OCI-LY1 (cell line): Measurements from ENCODE around the gene HOXA4.

Experiments used
- H2AFZ ChIP-seq: fragments of 200-600 bp; sonication (generic), shearing (Covaris generic); 2 replicates; pipeline ENCODE4 v1.6.0; 2014; ENCODE audit warnings: antibody characterized with exemption, mild to moderate bottlenecking, low read length
- H3F3A ChIP-seq: fragments of 200-600 bp; sonication (generic), shearing (Covaris generic); 2 replicates; pipeline ENCODE4 v1.6.0; 2014; ENCODE audit warnings: mild to moderate bottlenecking, antibody characterized with exemption, low read length, moderate library complexity; ENCODE audit not compliant: insufficient read depth
- H3K27ac ChIP-seq: fragments of 200-600 bp; sonication (generic); 2 replicates; pipeline ENCODE4 v1.5.1; 2014; ENCODE audit warnings: low read length, mixed run types, mild to moderate bottlenecking, low read depth; ENCODE audit not compliant: poor library complexity, severe bottlenecking
- H3K27me3 ChIP-seq: fragments of 200-600 bp; sonication (generic); 2 replicates; pipeline ENCODE4 v1.6.0; 2014; ENCODE audit warnings: antibody characterized with exemption, mild to moderate bottlenecking, low read length, moderate library complexity; ENCODE audit not compliant: insufficient read depth
- H3K36me3 ChIP-seq: fragments of 200-600 bp; sonication (generic); 2 replicates; pipeline ENCODE4 v1.6.1; 2014; ENCODE audit warnings: mild to moderate bottlenecking, antibody characterized with exemption, low read length, moderate library complexity, mixed read lengths; ENCODE audit not compliant: insufficient read depth
- H3K4me1 ChIP-seq: fragments of 200-600 bp; sonication (generic); 2 replicates; pipeline ENCODE4 v1.5.1; 2014; ENCODE audit warnings: mild to moderate bottlenecking, low read length, moderate library complexity; ENCODE audit not compliant: insufficient read depth, severe bottlenecking
- H3K4me2 ChIP-seq: fragments of 200-600 bp; sonication (generic), shearing (Covaris generic); 2 replicates; pipeline ENCODE4 v1.6.1; 2014; ENCODE audit warnings: low read length
- H3K4me3 ChIP-seq: fragments of 200-600 bp; sonication (generic); 2 replicates; pipeline ENCODE4 v1.5.1; 2014; ENCODE audit warnings: low read length, low read depth, mild to moderate bottlenecking, mixed read lengths; ENCODE audit not compliant: poor library complexity, severe bottlenecking
- H3K79me2 ChIP-seq: fragments of 200-600 bp; shearing (Covaris generic); 2 replicates; pipeline ENCODE4 v1.6.1; 2016; ENCODE audit warnings: mixed run types, low read length, mixed read lengths; ENCODE audit not compliant: insufficient read depth
- H3K9ac ChIP-seq: fragments of 200-600 bp; sonication (generic), shearing (Covaris generic); 2 replicates; pipeline ENCODE4 v1.6.1; 2014; ENCODE audit warnings: mild to moderate bottlenecking, low read length, mixed read lengths
- H3K9me2 ChIP-seq: fragments of 200-600 bp; sonication (generic), shearing (Covaris generic); 2 replicates; pipeline ENCODE4 v1.6.1; 2014; ENCODE audit warnings: low read depth, mild to moderate bottlenecking, low read length, mixed read lengths
- H3K9me3 ChIP-seq: fragments of 200-600 bp; shearing (Covaris generic); 2 replicates; pipeline ENCODE4 v1.6.1; 2014; ENCODE audit warnings: low read length, mixed read lengths
- H4K20me1 ChIP-seq: fragments of 200-600 bp; sonication (generic), shearing (Covaris generic); 2 replicates; pipeline ENCODE4 v1.6.0; 2016; ENCODE audit warnings: mild to moderate bottlenecking, low read length; ENCODE audit not compliant: insufficient read depth
- CTCF ChIP-seq: fragments of 200-600 bp; sonication (generic), shearing (Covaris generic); IDR thresholded peaks from 2 replicates; pipeline ENCODE4 v1.5.1; 2017; ENCODE audit warnings: mild to moderate bottlenecking, antibody characterized with exemption, low read length, moderate library complexity, mixed read lengths
- EZH2 ChIP-seq: fragments of 200-600 bp; sonication (generic), shearing (Covaris generic); IDR thresholded peaks from 2 replicates; pipeline ENCODE4 v1.8.0; 2017; ENCODE audit warnings: borderline replicate concordance, mixed run types, mild to moderate bottlenecking, antibody characterized with exemption, low read length, moderate library complexity, mixed read lengths

Gene HOXA4

DNA sequence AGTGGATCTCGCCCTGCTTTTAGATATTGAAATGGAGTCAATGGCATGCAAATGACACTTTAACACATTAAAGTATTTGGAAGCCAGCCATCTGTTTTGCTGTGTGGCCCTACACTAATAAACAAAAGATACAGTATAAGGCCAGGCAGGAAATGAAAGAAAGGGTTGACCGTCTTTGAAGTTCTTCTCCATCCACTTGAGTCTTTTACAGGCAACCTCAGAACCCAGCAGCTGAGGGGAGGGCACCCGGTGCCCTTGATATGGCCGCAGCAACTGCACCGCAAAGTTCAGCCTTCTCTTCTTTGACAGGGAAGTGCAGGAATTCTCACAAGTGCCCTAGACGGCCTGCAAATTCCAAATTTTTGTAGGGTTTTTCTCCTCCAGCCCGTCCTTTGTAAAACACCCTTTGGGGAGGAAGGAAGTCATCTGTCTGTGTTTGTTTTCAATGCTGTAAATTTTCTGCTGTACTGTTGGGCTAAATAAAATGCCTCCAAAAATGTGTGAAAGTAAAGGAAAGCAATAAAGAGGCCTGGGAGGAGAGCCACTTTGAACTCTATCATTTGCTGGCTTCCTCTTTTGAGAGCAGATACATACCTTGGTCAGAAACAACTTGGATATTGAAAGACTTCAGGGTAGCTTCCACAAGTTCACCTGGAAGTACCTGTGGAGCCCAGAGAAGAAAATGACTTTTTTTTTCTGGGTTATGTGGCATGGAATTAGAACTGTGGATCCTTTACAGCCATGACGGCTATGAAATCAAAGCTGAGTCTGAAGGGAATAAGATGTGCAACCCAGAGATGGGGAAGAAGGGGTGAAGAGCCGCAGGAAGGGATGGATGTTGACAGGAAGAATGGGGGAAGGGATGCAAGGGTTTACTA is 38.4 kb downstream of the HOXA4 start:
- no peak overlapping the region for H3K4me3 ChIP-seq
- peaks cover 13% of the 10 kb centered on the region for H3K4me1 ChIP-seq
- TF ChIP-seq EZH2 (no peak), CTCF (no peak)
- H3K27ac ChIP-seq: no peak overlapping the region
- no peaks in the 10 kb centered on the region; the same call in 1 of the 2 replicates for H3K9me3 ChIP-seq
- H3K27me3 ChIP-seq: no peaks in the 10 kb centered on the region; the same call in 1 of the 2 replicates
- no peaks in the 10 kb centered on the region for H3K79me2 ChIP-seq
- no peaks in the 10 kb centered on the region for H3K36me3 ChIP-seq
- H3K4me2 ChIP-seq: no peak overlapping the region
- no peak overlapping the region for H2AFZ ChIP-seq
- H3K9ac ChIP-seq: no peak overlapping the region
- H4K20me1 ChIP-seq: no peaks in the 10 kb centered on the region
- H3F3A ChIP-seq: no peaks in the 10 kb centered on the region
- no peaks in the 10 kb centered on the region for H3K9me2 ChIP-seq

DNA sequence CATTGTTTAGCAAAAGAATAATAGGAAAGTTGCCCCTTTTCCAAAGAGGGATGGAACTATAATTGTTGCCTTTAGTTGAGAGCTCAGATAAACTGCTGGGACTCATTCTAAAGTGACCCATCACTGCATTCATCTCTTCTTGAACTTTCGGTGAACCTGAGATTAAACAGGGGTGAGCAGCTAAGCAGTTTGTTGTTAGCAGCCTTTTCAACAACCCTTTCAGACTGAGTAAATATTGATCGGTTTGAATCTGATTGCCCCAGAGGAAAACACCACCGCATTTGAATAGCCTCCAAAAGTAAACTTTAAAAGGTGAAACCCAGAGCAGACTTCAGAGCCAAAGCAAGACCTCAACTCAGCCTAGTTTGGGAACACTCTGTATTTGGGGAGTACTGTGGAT is 39.5 kb downstream of the HOXA4 start:
- H3K9me2 ChIP-seq: no peaks in the 10 kb centered on the region
- peaks cover 8% of the 10 kb centered on the region for H3K4me1 ChIP-seq
- H3F3A ChIP-seq: no peaks in the 10 kb centered on the region
- H3K27me3 ChIP-seq: no peaks in the 10 kb centered on the region; the same call in 1 of the 2 replicates
- no peak overlapping the region for H2AFZ ChIP-seq
- no peaks in the 10 kb centered on the region; the same call in 1 of the 2 replicates for H3K9me3 ChIP-seq
- no peaks in the 10 kb centered on the region for H3K36me3 ChIP-seq
- H4K20me1 ChIP-seq: no peaks in the 10 kb centered on the region
- no peak for TF ChIP-seq EZH2
- no peak for TF ChIP-seq CTCF
- no peak overlapping the region for H3K9ac ChIP-seq
- no peaks in the 10 kb centered on the region for H3K79me2 ChIP-seq
- no peak overlapping the region for H3K4me2 ChIP-seq
- no peak overlapping the region for H3K27ac ChIP-seq
- H3K4me3 ChIP-seq: no peak overlapping the region

- no peak overlapping the region for H2AFZ ChIP-seq
Measured at GRCh38 chr7:27088002-27088922, 42.3 kb downstream of the HOXA4 start.

More at GRCh38 chr7:27088002-27088922, 42.3 kb downstream of the HOXA4 start:
- Histone ChIP-seq H3K79me2 (no peaks in the 10 kb centered on the region), H4K20me1 (no peaks in the 10 kb centered on the region), H3K27ac (no peak overlapping the region), H3K4me3 (no peak overlapping the region), H3K27me3 (no peaks in the 10 kb centered on the region; the same call in 1 of the 2 replicates), H3K9me2 (no peaks in the 10 kb centered on the region), H3F3A (no peaks in the 10 kb centered on the region), H3K4me1 (no peaks in the 10 kb centered on the region), H3K9me3 (no peaks in the 10 kb centered on the region; the same call in 1 of the 2 replicates), H3K36me3 (no peaks in the 10 kb centered on the region), H3K9ac (no peak overlapping the region), H3K4me2 (no peak overlapping the region)
- TF ChIP-seq CTCF: no peak
- TF ChIP-seq EZH2: no peak
